Neuron (in vitro differentiated cells): ENCODE measurements around the gene FUOM.
"Not testable (repeated sequence)": the region's sequence is repeated elsewhere in the genome, so short reads cannot be mapped to it uniquely, and the experiment has no call there.

Experiments
- H2AFZ ChIP-seq: one replicate; pipeline ENCODE4 v1.6.1; 2013; ENCODE audit warnings: low read depth, mild to moderate bottlenecking, inconsistent platforms, low read length, moderate library complexity
- H3K27me3 ChIP-seq: one replicate; pipeline ENCODE4 v1.6.1; 2013; ENCODE audit warnings: low read length; ENCODE audit not compliant: insufficient read depth
- H3K36me3 ChIP-seq: one replicate; pipeline ENCODE4 v1.6.1; 2013; ENCODE audit warnings: low read length; ENCODE audit not compliant: insufficient read depth
- H3K4me1 ChIP-seq: one replicate; pipeline ENCODE4 v1.6.1; 2013; ENCODE audit warnings: low read length; ENCODE audit not compliant: insufficient read depth
- H3K4me3 ChIP-seq: 2 replicates; pipeline ENCODE4 v1.5.1; 2013; ENCODE audit warnings: mild to moderate bottlenecking, low read length, moderate library complexity
- H3K9me3 ChIP-seq: one replicate; pipeline ENCODE4 v1.6.1; 2013; ENCODE audit warnings: low read length

Gene FUOM

GRCh38 chr10:133379801-133380666 is 22.2 kb upstream of the FUOM start:
- H2AFZ ChIP-seq: no peak overlapping the region
- peaks cover 11% of the 10 kb centered on the region for H3K4me1 ChIP-seq
- no peaks in the 10 kb centered on the region for H3K36me3 ChIP-seq
- H3K4me3 ChIP-seq: no peak overlapping the region
- peaks cover 2% of the 10 kb centered on the region for H3K9me3 ChIP-seq
- H3K27me3 ChIP-seq: no peaks in the 10 kb centered on the region

- H2AFZ ChIP-seq: peak within 1 kb of the TSS; percentile 94
- H3K36me3 ChIP-seq: no peaks in the 10 kb centered on the region
- H3K27me3 ChIP-seq: no peaks in the 10 kb centered on the region
- peaks cover 11% of the 10 kb centered on the region for H3K4me1 ChIP-seq
- peak within 1 kb of the TSS; percentile 82 for H3K4me3 ChIP-seq
- peaks cover 2% of the 10 kb centered on the region for H3K9me3 ChIP-seq
Measured at GRCh38 chr10:133379152-133379800, 21.5 kb upstream of the FUOM start, which contains the start of gene PAOX. Gene PAOX (plus strand): TSS chr10:133379262. CDS start chr10:133379317, 55 bp downstream.

DNA sequence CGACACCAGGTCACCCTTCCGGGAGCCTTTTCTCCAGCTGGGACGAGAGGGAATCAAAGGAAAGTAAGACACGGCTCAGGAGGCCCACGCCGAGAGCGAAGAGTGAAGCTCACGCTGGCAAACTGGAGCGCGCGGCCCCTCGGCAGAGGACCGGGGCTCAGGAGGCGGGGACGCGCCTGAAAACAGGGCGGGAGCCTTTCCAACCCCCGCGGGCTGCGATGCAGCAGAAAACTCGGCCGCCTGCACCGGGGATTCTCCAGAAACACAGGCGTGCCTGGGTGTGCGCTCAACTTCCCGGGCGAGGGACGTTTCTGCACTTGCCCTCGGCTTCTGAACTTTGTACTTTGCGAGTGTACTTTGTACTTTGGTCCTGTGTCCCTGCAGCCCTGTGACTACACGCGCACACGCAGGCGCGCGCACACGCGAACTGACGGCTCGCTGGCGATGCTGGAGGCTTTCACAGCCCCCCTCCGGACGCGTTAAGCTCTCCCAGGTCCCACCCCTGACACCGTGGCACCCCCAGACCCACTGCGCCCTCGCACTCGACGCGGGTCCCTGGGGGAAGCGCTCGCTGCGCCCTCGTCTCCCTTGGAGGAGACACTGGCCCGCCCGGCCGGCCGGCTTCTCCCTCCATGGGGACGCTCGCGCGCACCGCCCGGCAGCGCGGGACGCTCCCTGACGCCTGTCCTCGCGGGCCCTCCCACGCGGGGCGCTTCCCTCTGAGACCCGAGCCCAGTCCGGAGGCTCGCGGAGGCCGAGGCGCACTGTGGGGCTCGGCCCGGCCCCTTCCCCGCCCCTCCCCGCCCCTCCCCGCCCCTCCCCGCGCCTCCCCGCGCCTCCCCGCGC is 20.7 kb upstream of the FUOM start:
- Histone ChIP-seq H2AFZ (peak overlapping the region; percentile 94), H3K4me1 (peaks cover 13% of the 10 kb centered on the region), H3K36me3 (no peaks in the 10 kb centered on the region), H3K9me3 (peaks cover 2% of the 10 kb centered on the region), H3K27me3 (no peaks in the 10 kb centered on the region), H3K4me3 (peak overlapping the region; percentile 82)

DNA sequence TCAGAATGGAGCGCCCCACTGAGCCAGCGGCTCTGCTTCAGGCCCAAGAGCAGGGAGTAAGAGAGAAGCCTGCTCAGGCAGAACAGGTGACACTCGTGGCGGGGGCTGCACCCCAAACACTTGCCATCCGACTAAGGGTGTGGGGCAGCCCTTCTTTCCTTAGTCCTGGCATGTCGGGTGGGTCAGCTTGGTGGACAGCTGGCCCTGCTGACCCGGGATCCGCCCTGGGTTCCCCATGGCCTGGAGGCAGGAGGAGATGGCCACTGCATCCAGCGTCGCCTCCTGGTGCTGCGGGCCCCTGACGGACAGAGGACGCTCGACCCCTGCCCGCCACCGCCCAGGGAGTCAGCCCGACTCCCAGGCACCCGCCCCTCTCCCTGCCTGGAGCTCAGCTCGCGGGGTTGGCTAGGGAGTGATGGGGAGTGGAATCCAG is 20.0 kb upstream of the FUOM start:
- peaks cover 13% of the 10 kb centered on the region for H3K4me1 ChIP-seq
- peak overlapping the region; percentile 82 for H3K4me3 ChIP-seq
- H3K27me3 ChIP-seq: no peaks in the 10 kb centered on the region
- no peaks in the 10 kb centered on the region for H3K36me3 ChIP-seq
- peaks cover 2% of the 10 kb centered on the region for H3K9me3 ChIP-seq
- peak overlapping the region; percentile 94 for H2AFZ ChIP-seq

GRCh38 chr10:133377025-133377817 is 19.4 kb upstream of the FUOM start:
- H3K27me3 ChIP-seq: no peaks in the 10 kb centered on the region
- H3K4me3 ChIP-seq: no peak overlapping the region
- peaks cover 15% of the 10 kb centered on the region for H3K4me1 ChIP-seq
- peaks cover 2% of the 10 kb centered on the region for H3K9me3 ChIP-seq
- H3K36me3 ChIP-seq: no peaks in the 10 kb centered on the region
- H2AFZ ChIP-seq: no peak overlapping the region

DNA sequence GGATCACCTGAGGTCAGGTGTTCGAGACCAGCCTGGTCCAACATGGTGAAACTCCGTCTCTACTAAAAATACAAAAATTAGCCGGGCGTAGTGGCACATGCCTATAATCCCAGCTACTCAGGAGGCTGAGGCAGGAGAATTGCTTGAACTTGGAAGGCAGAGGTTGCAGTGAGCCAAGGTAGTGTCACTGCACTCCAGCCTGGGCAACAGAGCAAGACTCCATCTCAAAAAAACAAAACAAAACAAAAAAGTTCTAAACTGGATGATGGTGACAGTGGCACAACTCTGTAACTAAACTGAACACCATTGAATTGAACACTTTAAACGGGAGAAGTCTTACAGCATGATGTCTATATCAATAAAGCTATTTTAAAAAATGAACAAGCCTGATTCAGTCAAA is 18.4 kb upstream of the FUOM start:
- H3K36me3 ChIP-seq, H3K4me3 ChIP-seq, H3K27me3 ChIP-seq, H3K9me3 ChIP-seq, H2AFZ ChIP-seq: not testable (repeated sequence)
- peaks cover 19% of the 10 kb centered on the region for H3K4me1 ChIP-seq

- H3K27me3 ChIP-seq: no peaks in the 10 kb centered on the region
- no peak overlapping the region for H3K4me3 ChIP-seq
- peaks cover 2% of the 10 kb centered on the region for H3K9me3 ChIP-seq
- H2AFZ ChIP-seq: no peak overlapping the region
- H3K4me1 ChIP-seq: peaks cover 19% of the 10 kb centered on the region
- peaks cover 8% of the 10 kb centered on the region for H3K36me3 ChIP-seq
Measured at GRCh38 chr10:133375357-133376115, 17.7 kb upstream of the FUOM start.

- H3K9me3 ChIP-seq: no peaks in the 10 kb centered on the region
Measured at GRCh38 chr10:133373174-133374090, 15.6 kb upstream of the FUOM start, which contains the start of gene ECHS1. Gene ECHS1 (minus strand): TSS chr10:133373354. CDS start chr10:133373333, 21 bp downstream.

GRCh38 chr10:133372507-133372906 is 14.7 kb upstream of the FUOM start:
- Histone ChIP-seq H3K27me3 (no peaks in the 10 kb centered on the region), H3K4me1 (peaks cover 8% of the 10 kb centered on the region), H3K9me3 (no peaks in the 10 kb centered on the region), H3K4me3 (peak overlapping the region; percentile 95), H2AFZ (no peak overlapping the region), H3K36me3 (peaks cover 34% of the 10 kb centered on the region)

More at GRCh38 chr10:133373174-133374090, 15.6 kb upstream of the FUOM start, which contains the start of gene ECHS1:
- Histone ChIP-seq H2AFZ (no peak within 1 kb of the TSS), H3K36me3 (peaks cover 26% of the 10 kb centered on the region), H3K27me3 (no peaks in the 10 kb centered on the region), H3K4me1 (peaks cover 16% of the 10 kb centered on the region), H3K4me3 (peak within 1 kb of the TSS; percentile 95)

- H3K36me3 ChIP-seq: peaks cover 50% of the 10 kb centered on the region
- H2AFZ ChIP-seq: no peak overlapping the region
- H3K4me3 ChIP-seq: no peak overlapping the region
- peaks cover 8% of the 10 kb centered on the region for H3K4me1 ChIP-seq
- no peaks in the 10 kb centered on the region for H3K27me3 ChIP-seq
- no peaks in the 10 kb centered on the region for H3K9me3 ChIP-seq
Measured at GRCh38 chr10:133370030-133370786, 12.4 kb upstream of the FUOM start.
